Jurkat, Clone E6-1 (cell line): ENCODE measurements around the gene RNF222. TPM values are rescaled to one million over a fixed set of nuclear protein-coding genes. Genes with fewer than 3 reads are reported as not detected.

Experiments used
- DNase-seq: peaks from one replicate; pipeline ENCODE4 v3.0.0-alpha.2; 2011; ENCODE audit warnings: low read depth, low spot score
- H3K4me3 ChIP-seq: 2 replicates; pipeline ENCODE4 v1.5.1; 2011; ENCODE audit warnings: mild to moderate bottlenecking, low read length, control low read depth, moderate library complexity
- polyA plus RNA-seq: library from polyadenylated mRNA; unstranded; fragments of >200 nt; gene quantifications from one replicate; pipeline ENCODE4 v1.2.1, GENCODE V29; 2012; ENCODE audit warnings: missing spikeins; ENCODE audit not compliant: insufficient read length, insufficient read depth

RNF222 gene
- polyA plus RNA-seq = not detected

DNA sequence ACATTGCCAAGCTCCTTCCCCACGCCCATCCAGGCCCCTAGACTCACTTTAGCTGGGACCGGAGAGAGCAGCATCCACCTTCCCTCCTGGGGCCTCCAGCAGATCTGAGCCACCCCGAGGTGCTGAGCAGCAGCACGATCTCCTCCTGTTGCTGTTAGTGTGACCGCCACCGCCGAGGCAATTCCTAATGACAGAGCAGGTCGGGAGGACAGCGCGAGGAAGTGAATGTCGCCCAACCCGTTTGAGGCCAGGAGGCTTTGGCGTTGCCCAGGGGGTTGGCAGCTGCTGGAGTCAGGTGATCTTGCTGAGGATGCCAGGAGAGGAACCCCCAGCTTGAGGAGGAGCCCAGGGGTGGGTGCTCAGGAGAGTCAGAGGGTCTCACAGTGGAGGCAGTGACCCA lies at the start of gene RNF222:
Gene RNF222, minus strand, starts transcription at position 192 of the 400 bp plus-strand sequence. CDS start 4,366 bp downstream, outside the sequence.
- no peak within 1 kb of the TSS for H3K4me3 ChIP-seq
- DNase-seq = no peak

- H3K4me3 ChIP-seq = no peak overlapping the region
- no peak for DNase-seq
These were observed 47.9 kb upstream of the RNF222 start for GRCh38 chr17:8445536-8445935.

DNA sequence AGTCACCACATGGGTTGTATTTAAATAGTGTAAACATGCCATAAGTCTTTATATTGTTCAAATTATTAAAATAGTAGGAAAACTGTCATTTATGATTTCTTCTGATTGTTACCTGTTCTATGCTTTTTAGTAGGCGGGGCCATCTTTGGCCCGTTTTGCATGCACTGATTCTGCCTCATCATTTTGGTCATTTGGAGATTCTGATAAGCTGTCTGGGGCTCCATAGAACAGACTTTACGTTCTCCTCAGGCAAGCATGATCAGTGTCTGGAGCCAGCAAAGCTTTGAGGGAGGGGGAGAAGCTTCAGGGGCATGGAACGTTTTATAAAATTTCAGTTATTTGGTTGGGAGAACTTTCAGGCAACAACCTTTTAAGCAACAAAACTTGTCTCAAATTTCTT lies 46.9 kb upstream of the RNF222 start:
- DNase-seq = no peak
- H3K4me3 ChIP-seq = no peak overlapping the region

GRCh38 chr17:8443756-8444155 lies 46.1 kb upstream of the RNF222 start:
- DNase-seq = no peak

DNA sequence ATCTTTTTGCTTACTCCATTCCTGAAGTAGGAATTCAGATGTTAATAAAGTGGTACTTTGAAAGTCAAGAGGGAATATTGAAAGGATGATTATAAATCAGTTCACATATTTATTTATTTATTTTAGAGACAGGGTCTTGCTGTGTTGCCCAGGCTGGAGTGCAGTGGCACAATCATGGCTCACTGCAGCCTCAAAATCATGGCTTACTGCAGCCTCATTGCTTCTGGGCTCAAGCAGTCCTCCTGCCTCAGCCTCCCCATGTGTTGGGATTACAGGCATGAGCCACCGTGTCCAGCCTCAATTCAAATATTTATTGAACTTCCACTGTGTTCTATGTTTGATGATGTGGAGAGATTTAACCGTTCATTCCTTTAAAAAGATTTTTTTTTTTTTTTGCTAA lies 44.7 kb upstream of the RNF222 start:
- DNase-seq = no peak
- H3K4me3 ChIP-seq = no peak overlapping the region

More at GRCh38 chr17:8443756-8444155, 46.1 kb upstream of the RNF222 start:
- H3K4me3 ChIP-seq = no peak overlapping the region

- H3K4me3 ChIP-seq = no peak overlapping the region
These were observed 44.1 kb upstream of the RNF222 start for GRCh38 chr17:8441690-8442089.

GRCh38 chr17:8439681-8440080 lies 42.1 kb upstream of the RNF222 start:
- H3K4me3 ChIP-seq = no peak overlapping the region
- DNase-seq = no peak

More at GRCh38 chr17:8441690-8442089, 44.1 kb upstream of the RNF222 start:
- no peak for DNase-seq

- H3K4me3 ChIP-seq = no peak overlapping the region
- DNase-seq = peak; percentile 41
These were observed 40.8 kb upstream of the RNF222 start for GRCh38 chr17:8438441-8438840.

GRCh38 chr17:8436844-8437171 lies 39.2 kb upstream of the RNF222 start:
- no peak for DNase-seq

GRCh38 chr17:8436169-8436843 lies 38.7 kb upstream of the RNF222 start:
- DNase-seq = peak; percentile 47
- peak overlapping the region; percentile 87 for H3K4me3 ChIP-seq

More at GRCh38 chr17:8436844-8437171, 39.2 kb upstream of the RNF222 start:
- H3K4me3 ChIP-seq = peak overlapping the region; percentile 87

DNA sequence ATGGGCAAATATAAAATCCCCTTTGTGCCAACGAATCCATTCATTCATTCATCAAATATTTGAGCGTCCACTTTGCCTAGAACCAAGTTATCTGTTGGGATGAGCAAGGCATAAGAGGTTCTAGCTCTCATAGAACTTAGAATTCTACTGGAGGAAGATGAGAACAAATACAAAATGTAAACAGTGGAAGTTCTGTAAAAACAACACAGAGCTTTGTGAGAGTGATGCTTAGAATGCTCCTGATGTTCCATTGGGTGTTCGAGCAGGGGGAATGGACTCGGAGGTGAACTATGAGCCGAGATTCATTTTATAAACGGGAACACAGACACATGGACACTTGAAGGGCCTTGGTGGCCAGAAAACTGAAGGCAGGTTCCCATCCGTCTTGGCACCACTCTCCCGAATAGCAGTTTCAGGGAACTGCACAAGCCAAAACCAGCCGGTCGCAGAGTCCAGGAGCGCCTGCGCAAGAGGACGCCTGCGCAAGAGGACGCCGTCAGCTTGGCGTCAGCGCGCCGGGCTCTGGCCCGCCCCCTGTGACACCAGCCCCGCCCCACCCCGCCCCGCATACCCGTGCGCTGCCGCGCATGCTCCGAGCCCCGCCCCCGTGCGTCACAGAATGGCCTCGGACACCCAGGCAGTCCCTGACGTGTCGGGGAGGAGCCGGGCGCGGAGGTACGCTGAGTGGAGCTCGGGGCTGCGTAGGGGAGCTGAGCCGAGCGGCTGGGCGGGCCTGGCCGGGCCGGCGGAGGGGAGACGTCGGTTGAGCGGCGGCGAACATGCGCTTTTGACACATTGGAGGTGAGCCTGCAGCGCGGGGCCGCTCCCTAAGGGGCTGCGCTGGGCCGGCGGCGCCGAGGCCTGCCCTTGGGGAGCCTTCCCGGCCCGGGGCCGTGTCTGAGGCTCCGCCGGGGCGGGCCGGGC lies 37.9 kb upstream of the RNF222 start, which contains the start of gene NDEL1:
Gene NDEL1, plus strand, starts transcription at position 640 of the 924 bp plus-strand sequence. CDS start 8,388 bp downstream, outside the sequence.
- peak within 1 kb of the TSS; percentile 89 for H3K4me3 ChIP-seq
- peak; percentile 93 for DNase-seq

- no peak for DNase-seq
- H3K4me3 ChIP-seq = no peak overlapping the region
These were observed 33.3 kb upstream of the RNF222 start for GRCh38 chr17:8430966-8431365.

DNA sequence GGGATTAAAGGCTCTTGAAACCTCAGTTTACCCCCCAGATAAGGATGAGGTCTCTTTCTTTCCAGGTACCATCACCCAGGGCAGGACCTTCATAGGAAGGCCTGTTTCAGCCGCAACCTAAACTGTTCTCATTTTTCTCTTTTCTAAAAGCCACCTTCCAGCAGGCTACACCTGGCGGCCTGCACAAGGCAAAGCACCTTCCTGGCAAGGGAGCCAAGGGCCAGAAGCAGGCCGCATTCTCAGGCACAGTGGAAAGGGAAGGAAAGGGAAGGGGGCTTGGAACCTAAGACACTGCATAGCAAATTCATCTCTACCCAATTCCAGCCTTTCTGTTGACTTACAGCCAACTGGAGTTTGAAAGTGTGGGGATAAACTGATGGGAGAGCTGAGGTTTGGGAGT lies 29.2 kb upstream of the RNF222 start:
- DNase-seq = no peak

DNA sequence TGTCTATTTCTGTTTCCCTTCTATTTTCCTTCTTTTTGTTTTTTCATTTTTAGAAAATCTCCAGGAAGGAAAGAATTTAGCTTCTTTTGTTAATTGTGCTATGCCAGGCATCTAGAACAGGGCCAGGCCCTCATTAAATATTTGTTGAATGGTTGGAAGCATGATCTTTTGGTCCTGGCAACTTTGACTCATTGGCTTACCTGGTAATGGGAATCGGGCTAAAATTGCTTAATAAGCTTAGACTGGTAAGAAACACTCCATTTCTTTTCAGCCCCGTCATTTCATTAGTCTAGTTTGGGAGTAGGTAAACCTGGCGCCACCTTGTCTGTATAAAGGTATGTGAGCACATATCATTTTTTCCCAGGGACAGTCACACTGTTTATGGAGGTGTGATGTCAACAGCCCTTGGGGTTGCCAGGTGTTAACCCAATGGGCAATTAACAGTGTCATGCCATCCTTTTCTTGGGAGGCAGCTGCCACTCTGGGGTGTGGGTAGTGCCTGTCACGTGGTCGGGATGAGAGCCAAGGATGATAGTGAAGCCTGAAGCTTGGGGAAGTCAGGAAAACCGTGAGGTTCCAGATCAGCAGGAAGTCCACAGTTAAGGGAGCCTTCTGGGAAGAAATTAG lies 28.6 kb upstream of the RNF222 start:
- no peak for DNase-seq
- no peak overlapping the region for H3K4me3 ChIP-seq

More for the DNA sequence above, 29.2 kb upstream of the RNF222 start:
- H3K4me3 ChIP-seq = no peak overlapping the region

- no peak overlapping the region for H3K4me3 ChIP-seq
- DNase-seq = no peak
These were observed 23.9 kb upstream of the RNF222 start for GRCh38 chr17:8421571-8421970.

- no peak for DNase-seq
- H3K4me3 ChIP-seq = no peak overlapping the region
These were observed 22.7 kb upstream of the RNF222 start for GRCh38 chr17:8420041-8420934.

DNA sequence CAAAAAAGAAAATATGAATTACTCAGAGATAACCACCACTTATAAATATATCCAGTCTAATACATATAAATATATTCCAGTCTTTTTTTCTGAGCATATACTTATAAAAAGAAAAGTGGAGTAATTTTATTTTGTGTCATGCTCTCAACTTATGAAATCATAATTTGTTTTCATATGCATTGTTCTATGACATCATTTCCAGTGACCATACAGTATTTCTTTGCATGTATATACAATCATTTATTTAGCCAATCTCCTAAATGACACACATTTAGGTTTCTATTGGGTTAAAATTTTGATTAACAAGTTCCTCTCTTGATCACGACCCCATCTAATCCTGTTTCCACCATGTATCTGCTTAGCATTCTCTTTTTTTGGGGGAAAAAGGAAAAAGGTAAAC lies 21.7 kb upstream of the RNF222 start:
- no peak for DNase-seq
- H3K4me3 ChIP-seq = no peak overlapping the region

- no peak overlapping the region for H3K4me3 ChIP-seq
- no peak for DNase-seq
These were observed 20.8 kb upstream of the RNF222 start for GRCh38 chr17:8418471-8418870.

DNA sequence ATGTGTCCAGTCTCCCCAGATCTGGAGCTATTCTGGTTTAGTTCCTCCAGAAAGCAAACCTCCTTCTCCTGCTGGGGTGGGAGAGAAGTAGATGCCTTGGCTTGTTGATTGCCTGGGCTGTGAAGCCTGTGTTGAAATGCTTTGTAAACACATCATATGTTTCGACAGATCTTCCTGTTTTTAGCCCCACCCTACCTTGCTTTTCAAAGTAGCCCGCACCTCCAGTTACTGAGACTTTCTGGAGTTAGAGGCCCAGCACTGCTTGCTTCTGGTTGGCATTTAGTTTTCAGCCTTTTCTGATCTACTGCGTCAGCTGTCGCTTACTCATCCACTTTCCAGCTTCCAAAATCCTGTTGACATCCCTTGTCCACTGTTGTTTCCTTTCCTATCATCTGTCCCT lies 20.2 kb upstream of the RNF222 start:
- DNase-seq = no peak
- no peak overlapping the region for H3K4me3 ChIP-seq
